Osteoblast (primary cell): ENCODE data around the gene TBC1D5. TPM values are rescaled to one million over a fixed set of nuclear protein-coding genes. Genes with fewer than 3 reads are reported as not detected.

Experiments
- DNase-seq: peaks from one replicate; pipeline ENCODE4 v3.0.0; 2011; ENCODE audit warnings: low spot score, mixed read lengths; ENCODE audit not compliant: insufficient read length; ENCODE audit errors: missing footprints
- H2AFZ ChIP-seq: 2 replicates; pipeline ENCODE4 v1.6.0; 2011; ENCODE audit warnings: mild to moderate bottlenecking, low read length
- H3K27ac ChIP-seq: 2 replicates; pipeline ENCODE4 v1.5.1; 2011; ENCODE audit warnings: mild to moderate bottlenecking, low read depth, low read length, moderate library complexity
- H3K27me3 ChIP-seq: 2 replicates; pipeline ENCODE4 v1.6.0; 2012; ENCODE audit warnings: mild to moderate bottlenecking, control low read depth, inconsistent platforms, low read length, moderate library complexity; ENCODE audit not compliant: insufficient read depth
- H3K36me3 ChIP-seq: 2 replicates; pipeline ENCODE4 v1.5.1; 2011; ENCODE audit warnings: mild to moderate bottlenecking, low read length, control low read depth, moderate library complexity; ENCODE audit not compliant: insufficient read depth
- H3K4me1 ChIP-seq: 2 replicates; pipeline ENCODE4 v1.5.1; 2011; ENCODE audit warnings: mild to moderate bottlenecking, low read length, control low read depth, moderate library complexity; ENCODE audit not compliant: insufficient read depth
- H3K4me2 ChIP-seq: 2 replicates; pipeline ENCODE4 v1.6.0; 2011; ENCODE audit warnings: mild to moderate bottlenecking, low read length; ENCODE audit not compliant: insufficient read depth
- H3K4me3 ChIP-seq: fragments of 200-600 bp; sonication (generic); 3 replicates; pipeline ENCODE4 v1.5.1; 2012; ENCODE audit warnings: mild to moderate bottlenecking, low read length, inconsistent platforms; ENCODE audit not compliant: insufficient read depth
- H3K79me2 ChIP-seq: 2 replicates; pipeline ENCODE4 v1.6.0; 2012; ENCODE audit warnings: mild to moderate bottlenecking, low read length, control low read depth, inconsistent platforms; ENCODE audit not compliant: insufficient read depth
- H3K9me3 ChIP-seq: 2 replicates; pipeline ENCODE4 v1.5.1; 2011; ENCODE audit warnings: low read depth, low read length, control low read depth
- H4K20me1 ChIP-seq: 2 replicates; pipeline ENCODE4 v1.6.0; 2012; ENCODE audit warnings: mild to moderate bottlenecking, low read length, control low read depth; ENCODE audit not compliant: insufficient read depth
- total RNA-seq: library from RNA; depleted of rRNA; stranded (reverse); fragments of >200 nt; gene quantifications from 2 replicates; pipeline ENCODE4 v1.2.3, GENCODE V29; 2012
- TF ChIP-seq, protein P1 (sequence below): IDR thresholded peaks from 2 replicates; pipeline ENCODE4 v1.5.1; 2011; ENCODE audit warnings: mild to moderate bottlenecking, low read depth, low read length, moderate library complexity; ENCODE audit errors: extremely low read depth

TBC1D5 gene
- total RNA-seq, 1 donor = 117 TPM

DNA sequence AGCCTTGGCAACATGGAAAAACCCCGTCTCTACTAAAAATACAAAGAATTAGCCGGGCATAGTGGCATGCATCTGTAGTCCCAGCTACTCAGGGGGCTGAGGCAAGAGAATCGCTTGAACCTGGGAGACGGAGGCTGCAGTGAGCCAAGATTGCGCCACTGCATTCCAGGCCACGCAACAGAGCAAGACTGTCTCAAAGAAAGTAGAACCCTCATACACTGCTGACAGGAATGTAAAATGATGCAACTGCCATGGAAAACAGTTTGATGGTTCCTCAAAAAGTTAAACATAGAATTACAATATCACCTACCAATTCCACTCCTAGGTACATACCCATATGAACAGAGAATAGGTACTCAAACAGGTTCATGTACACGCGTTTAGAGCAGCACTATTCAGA lies 158.9 kb downstream of the TBC1D5 start:
- Histone ChIP-seq H3K79me2 (no peaks in the 10 kb centered on the region), H3K9me3 (no peaks in the 10 kb centered on the region), H3K4me3 (no peak overlapping the region), H3K27ac (no peak overlapping the region), H3K4me1 (peaks cover 15% of the 10 kb centered on the region), H4K20me1 (no peaks in the 10 kb centered on the region), H2AFZ (no peak overlapping the region), H3K27me3 (no peaks in the 10 kb centered on the region), H3K36me3 (no peaks in the 10 kb centered on the region), H3K4me2 (no peak overlapping the region)
- DNase-seq = no peak
- TF ChIP-seq, protein P1, sequence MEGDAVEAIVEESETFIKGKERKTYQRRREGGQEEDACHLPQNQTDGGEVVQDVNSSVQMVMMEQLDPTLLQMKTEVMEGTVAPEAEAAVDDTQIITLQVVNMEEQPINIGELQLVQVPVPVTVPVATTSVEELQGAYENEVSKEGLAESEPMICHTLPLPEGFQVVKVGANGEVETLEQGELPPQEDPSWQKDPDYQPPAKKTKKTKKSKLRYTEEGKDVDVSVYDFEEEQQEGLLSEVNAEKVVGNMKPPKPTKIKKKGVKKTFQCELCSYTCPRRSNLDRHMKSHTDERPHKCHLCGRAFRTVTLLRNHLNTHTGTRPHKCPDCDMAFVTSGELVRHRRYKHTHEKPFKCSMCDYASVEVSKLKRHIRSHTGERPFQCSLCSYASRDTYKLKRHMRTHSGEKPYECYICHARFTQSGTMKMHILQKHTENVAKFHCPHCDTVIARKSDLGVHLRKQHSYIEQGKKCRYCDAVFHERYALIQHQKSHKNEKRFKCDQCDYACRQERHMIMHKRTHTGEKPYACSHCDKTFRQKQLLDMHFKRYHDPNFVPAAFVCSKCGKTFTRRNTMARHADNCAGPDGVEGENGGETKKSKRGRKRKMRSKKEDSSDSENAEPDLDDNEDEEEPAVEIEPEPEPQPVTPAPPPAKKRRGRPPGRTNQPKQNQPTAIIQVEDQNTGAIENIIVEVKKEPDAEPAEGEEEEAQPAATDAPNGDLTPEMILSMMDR = no peak

DNA sequence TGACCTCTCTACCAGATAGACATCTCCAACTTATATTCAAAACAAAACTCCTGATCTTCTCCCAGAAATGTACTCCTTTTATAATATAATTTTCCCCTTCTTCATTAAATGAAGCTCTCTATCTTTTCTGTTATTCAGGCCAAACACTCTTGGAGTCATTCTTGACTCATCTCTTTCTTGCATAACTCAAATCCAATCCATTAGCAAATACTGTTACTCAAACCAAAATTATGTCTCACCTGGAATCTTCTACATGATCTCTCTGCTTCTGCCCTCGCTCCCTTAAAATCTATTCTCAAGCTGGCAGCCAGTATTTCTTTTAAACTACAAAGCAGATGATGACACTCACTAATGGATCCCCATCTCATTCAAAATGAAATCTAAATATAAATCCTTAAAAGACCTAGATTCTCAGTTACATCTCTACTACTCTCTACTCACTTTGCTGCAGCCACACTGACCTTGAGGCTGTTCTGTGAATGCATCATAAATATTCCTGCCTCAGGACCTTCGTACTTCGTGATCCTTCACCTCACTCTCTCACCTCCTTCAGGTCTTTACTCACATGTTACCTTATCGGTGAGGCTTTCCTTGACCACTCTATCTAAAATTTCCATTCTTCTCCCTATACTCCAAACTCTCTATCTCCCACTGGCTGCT lies 160.9 kb downstream of the TBC1D5 start:
- no peaks in the 10 kb centered on the region for H4K20me1 ChIP-seq
- no peak overlapping the region for H2AFZ ChIP-seq
- H3K9me3 ChIP-seq = no peaks in the 10 kb centered on the region
- no peak overlapping the region for H3K4me2 ChIP-seq
- H3K79me2 ChIP-seq = no peaks in the 10 kb centered on the region
- peaks cover 21% of the 10 kb centered on the region for H3K4me1 ChIP-seq
- no peaks in the 10 kb centered on the region for H3K36me3 ChIP-seq
- no peak overlapping the region for H3K27ac ChIP-seq
- H3K27me3 ChIP-seq = no peaks in the 10 kb centered on the region
- no peak for DNase-seq
- H3K4me3 ChIP-seq = no peak overlapping the region
- TF ChIP-seq, protein P1 = no peak

DNA sequence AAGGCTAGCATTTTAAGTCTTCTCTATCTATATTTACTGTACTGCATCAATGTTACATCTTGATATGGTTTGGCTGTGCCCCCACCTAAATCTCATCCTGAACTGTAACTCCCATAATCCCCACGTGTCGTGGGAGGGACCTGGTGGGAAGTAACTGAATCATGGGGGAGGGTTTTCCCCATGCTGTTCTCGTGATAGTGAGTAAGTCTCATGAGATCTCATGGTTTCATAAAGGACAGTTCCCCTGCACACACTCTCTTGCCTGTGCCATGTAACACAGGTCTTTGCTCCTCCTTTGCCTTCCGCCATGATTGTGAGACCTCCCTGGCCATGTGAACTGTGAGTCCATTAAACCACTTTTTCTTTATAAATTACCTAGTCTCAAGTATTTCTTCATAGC lies 161.5 kb downstream of the TBC1D5 start:
- peaks cover 19% of the 10 kb centered on the region for H3K4me1 ChIP-seq
- no peaks in the 10 kb centered on the region for H3K27me3 ChIP-seq
- H4K20me1 ChIP-seq = no peaks in the 10 kb centered on the region
- H3K4me3 ChIP-seq = no peak overlapping the region
- no peak overlapping the region for H2AFZ ChIP-seq
- H3K4me2 ChIP-seq = no peak overlapping the region
- no peak for DNase-seq
- H3K36me3 ChIP-seq = no peaks in the 10 kb centered on the region
- H3K27ac ChIP-seq = no peak overlapping the region
- H3K9me3 ChIP-seq = no peaks in the 10 kb centered on the region
- H3K79me2 ChIP-seq = no peaks in the 10 kb centered on the region
- TF ChIP-seq, protein P1 = no peak

DNA sequence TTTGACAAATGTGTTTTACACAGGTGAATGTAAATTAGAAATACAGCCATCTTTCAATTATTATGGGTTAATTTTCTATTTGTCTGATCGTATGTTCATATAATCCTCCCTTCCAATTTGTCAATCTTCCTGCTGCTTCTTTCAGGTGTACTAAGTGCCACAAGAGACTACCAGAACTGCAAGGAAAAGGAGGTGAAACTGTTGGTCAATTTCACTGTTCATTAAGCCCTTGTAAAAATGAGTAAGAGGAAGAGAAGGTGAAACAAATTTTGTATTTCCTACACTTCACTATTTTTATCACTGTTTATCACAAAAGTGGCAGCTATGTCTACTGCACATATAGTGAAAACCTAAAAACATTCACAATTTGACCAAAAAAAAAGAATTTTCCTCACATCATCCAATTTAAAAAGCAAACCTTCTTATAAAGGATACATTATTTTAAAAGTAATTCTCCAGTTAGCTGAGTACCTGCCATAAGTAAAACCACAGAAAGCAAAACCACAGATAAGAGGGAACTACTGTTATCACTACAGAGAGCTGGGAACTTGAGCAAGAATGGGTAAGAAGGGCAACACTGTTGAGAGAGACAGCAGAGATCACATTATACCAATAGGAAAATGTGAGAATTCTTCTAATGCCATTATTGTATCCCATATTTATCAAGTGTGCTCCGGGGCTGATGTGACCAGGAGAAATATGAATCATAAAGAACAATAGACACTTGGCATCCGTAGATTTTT lies 163.0 kb downstream of the TBC1D5 start:
- peaks cover 16% of the 10 kb centered on the region for H3K4me1 ChIP-seq
- H2AFZ ChIP-seq = no peak overlapping the region
- peaks cover 2% of the 10 kb centered on the region for H3K79me2 ChIP-seq
- H3K36me3 ChIP-seq = no peaks in the 10 kb centered on the region
- no peak overlapping the region for H3K4me2 ChIP-seq
- TF ChIP-seq, protein P1 = no peak
- no peaks in the 10 kb centered on the region for H3K9me3 ChIP-seq
- H3K27me3 ChIP-seq = no peaks in the 10 kb centered on the region
- H3K4me3 ChIP-seq = no peak overlapping the region
- H4K20me1 ChIP-seq = no peaks in the 10 kb centered on the region
- H3K27ac ChIP-seq = no peak overlapping the region
- DNase-seq = no peak
